ENCODE data around the gene SLC10A3.
"Not testable (repeated sequence)": the region's sequence is repeated elsewhere in the genome, so short reads cannot be mapped to it uniquely, and the experiment has no call there.

SLC10A3 gene

DNA sequence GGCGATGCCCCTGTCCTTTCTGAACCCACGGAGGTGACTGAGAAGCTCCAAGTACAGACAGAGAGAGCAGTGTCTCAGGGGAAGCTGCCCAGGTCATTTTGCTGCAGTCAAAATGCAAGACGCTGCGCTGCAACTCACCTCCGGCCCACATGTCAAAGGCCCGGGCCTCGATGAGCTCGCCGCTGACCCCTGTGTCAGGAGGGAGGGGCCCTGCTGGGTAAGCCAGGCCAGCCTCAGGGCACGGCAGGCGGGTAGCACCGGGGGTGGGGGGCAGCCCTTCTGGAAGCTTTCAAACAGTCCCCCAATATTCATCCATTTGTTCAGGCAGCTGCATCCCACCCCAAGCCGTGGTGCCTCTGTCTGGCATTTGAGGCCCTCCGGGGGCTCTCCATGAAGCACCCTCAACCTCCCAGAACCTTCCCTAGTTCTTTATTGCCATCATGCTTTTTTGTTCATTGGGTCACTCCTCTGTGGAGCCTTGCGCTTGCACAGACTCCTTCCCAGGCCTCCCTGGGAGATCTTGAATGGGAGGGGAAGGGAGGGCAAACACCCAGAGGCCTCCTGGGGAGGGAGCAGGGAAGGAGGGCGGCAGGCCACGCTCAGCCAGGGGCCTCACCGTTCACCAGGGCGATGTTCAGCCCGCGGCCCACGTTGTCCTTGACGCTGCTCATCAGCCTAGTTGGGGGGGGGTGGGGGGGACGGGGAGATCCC lies 17.4 kb upstream of the SLC10A3 start:
- Histone ChIP-seq H3K27me3 (replicated peaks) (no peaks in the 10 kb centered on the region), H3K4me3 (ENCODE audit: low read depth, low read length) (no peak overlapping the region), H3K27ac (no peak overlapping the region), H3K36me3 (replicated peaks) (no peaks in the 10 kb centered on the region)
- TF ChIP-seq, protein P1, sequence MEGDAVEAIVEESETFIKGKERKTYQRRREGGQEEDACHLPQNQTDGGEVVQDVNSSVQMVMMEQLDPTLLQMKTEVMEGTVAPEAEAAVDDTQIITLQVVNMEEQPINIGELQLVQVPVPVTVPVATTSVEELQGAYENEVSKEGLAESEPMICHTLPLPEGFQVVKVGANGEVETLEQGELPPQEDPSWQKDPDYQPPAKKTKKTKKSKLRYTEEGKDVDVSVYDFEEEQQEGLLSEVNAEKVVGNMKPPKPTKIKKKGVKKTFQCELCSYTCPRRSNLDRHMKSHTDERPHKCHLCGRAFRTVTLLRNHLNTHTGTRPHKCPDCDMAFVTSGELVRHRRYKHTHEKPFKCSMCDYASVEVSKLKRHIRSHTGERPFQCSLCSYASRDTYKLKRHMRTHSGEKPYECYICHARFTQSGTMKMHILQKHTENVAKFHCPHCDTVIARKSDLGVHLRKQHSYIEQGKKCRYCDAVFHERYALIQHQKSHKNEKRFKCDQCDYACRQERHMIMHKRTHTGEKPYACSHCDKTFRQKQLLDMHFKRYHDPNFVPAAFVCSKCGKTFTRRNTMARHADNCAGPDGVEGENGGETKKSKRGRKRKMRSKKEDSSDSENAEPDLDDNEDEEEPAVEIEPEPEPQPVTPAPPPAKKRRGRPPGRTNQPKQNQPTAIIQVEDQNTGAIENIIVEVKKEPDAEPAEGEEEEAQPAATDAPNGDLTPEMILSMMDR (IDR thresholded peaks at IDR 0.05; ENCODE audit: low read depth, low read length, missing control alignments) = no peak
- DNase-seq = no peak
- in situ Hi-C loops (cut with HindIII; ENCODE audit: low pct_ligation_motif_present, low sequenced_read_pairs) = no loop called here

DNA sequence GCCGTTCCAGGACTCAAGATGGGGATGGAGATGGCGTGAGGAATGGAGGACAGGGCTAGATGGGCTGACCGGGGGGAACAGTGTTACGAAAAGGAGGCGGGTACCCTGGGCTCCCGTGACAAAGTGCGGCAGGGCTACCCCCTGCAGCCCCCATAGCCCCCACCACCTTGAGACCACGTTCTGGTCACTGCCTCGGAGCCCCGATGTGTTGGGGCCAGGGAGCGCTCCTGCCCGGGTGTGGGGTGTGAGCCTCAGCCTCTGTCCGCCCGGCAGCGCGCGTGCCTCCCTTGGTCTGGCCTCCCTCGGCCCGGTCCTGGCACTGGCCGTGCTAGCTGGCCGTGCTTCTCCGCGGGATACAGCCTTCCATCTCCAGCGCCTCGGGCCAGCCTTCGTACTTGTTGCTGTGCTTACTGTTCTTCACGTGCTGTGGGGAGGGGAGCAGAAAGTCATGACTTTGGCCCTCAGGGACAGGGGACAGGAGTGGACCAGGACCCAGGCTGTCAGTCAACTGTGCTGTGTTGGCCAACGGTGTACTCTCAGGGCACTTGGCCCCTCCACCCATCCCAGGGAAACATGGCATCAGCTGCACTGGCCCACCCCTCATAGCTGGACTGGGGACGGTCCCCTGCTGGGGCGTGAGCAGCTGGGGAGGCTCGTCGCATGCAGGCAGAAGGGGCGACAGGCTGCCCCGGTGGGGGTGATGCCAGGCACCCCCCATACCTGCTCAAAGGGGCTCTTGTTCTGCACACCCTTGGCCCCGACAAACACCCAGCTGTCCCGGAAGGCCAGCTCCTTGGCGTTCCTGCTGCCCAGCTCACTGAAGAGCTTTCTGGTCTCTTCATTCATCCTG lies 16.3 kb upstream of the SLC10A3 start:
- in situ Hi-C loops (cut with HindIII; ENCODE audit: low pct_ligation_motif_present, low sequenced_read_pairs) = no loop called here
- no peak for DNase-seq
- H3K27ac ChIP-seq = no peak overlapping the region
- TF ChIP-seq, protein P1 (IDR thresholded peaks at IDR 0.05; ENCODE audit: low read depth, low read length, missing control alignments) = no peak
- no peak overlapping the region for H3K4me3 ChIP-seq (ENCODE audit: low read depth, low read length)
- H3K27me3 ChIP-seq (replicated peaks) = no peaks in the 10 kb centered on the region
- H3K36me3 ChIP-seq (replicated peaks) = no peaks in the 10 kb centered on the region

DNA sequence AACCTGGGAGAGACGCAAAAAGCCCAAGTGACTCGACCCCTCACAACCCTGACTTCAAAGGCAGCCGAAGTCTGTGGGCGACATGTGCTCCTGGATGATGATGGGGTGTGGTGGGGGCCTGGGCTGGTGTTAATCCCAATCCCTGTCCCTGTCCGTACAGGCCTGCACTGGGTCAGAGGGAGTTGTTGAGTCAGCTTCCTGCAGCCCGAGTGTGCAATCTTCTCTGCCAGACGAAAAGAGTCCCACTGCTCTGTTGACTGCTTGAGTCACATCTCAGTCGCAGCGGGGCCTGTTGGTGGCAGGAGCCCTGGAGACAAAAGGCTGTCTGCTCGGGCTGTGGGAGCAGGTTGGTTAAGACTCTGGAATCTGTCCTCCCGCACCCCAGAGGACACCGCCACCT lies 15.3 kb upstream of the SLC10A3 start:
- Histone ChIP-seq H3K36me3 (replicated peaks) (no peaks in the 10 kb centered on the region), H3K27me3 (replicated peaks) (no peaks in the 10 kb centered on the region), H3K27ac (peak overlapping the region; percentile 27), H3K4me3 (ENCODE audit: low read depth, low read length) (no peak overlapping the region)
- DNase-seq = peak; percentile 41
- TF ChIP-seq, protein P1 (IDR thresholded peaks at IDR 0.05; ENCODE audit: low read depth, low read length, missing control alignments) = no peak
- in situ Hi-C loops (cut with HindIII; ENCODE audit: low pct_ligation_motif_present, low sequenced_read_pairs) = no loop called here

DNA sequence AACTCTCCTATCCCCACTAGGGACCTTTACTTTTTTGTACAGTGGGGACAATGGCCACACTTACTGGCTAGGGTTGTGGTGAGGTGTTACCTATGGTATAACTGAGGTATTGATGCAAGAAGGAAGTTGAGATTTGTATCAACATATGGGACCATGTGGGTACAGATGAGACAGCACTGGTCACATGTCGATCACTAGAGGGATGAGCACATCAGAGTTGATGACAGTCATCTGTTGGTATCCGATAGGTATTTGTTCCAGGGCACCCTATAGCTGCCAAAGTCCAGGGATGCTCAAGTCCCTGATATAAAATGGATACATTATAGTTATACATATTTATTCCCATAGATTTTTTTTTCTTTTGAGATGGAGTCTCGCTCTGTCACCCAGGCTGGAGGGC lies 12.6 kb upstream of the SLC10A3 start:
- no peaks in the 10 kb centered on the region for H3K36me3 ChIP-seq (replicated peaks)
- TF ChIP-seq, protein P1 (IDR thresholded peaks at IDR 0.05; ENCODE audit: low read depth, low read length, missing control alignments) = no peak
- H3K27ac ChIP-seq = no peak overlapping the region
- no peaks in the 10 kb centered on the region for H3K27me3 ChIP-seq (replicated peaks)
- in situ Hi-C loops (cut with HindIII; ENCODE audit: low pct_ligation_motif_present, low sequenced_read_pairs) = no loop called here
- no peak for DNase-seq
- H3K4me3 ChIP-seq (ENCODE audit: low read depth, low read length) = no peak overlapping the region

DNA sequence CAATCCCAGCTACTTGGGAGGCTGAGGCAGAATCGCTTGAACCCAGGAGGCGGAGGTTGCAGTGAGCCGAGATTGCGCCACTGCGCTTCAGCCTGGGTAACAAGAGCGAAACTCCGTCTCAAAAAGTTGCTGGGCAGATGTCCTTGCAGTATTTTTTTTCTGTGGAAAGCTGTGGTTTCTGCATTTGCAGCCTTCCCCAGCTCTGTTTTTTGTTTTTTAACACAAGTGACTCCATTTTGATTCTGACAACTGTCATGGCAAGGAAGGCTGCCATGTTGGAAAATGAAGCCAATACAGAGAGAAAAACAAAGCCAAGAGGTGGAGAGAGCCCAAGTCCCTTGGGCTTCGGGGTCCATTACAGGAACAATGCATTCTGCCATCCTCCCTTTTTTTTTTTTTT lies 11.7 kb upstream of the SLC10A3 start:
- Histone ChIP-seq H3K4me3 (ENCODE audit: low read depth, low read length) (no peak overlapping the region), H3K27me3 (replicated peaks) (no peaks in the 10 kb centered on the region), H3K36me3 (replicated peaks) (no peaks in the 10 kb centered on the region), H3K27ac (no peak overlapping the region)
- DNase-seq = no peak
- TF ChIP-seq, protein P1 (IDR thresholded peaks at IDR 0.05; ENCODE audit: low read depth, low read length, missing control alignments) = no peak
- in situ Hi-C loops (cut with HindIII; ENCODE audit: low pct_ligation_motif_present, low sequenced_read_pairs) = no loop called here

DNA sequence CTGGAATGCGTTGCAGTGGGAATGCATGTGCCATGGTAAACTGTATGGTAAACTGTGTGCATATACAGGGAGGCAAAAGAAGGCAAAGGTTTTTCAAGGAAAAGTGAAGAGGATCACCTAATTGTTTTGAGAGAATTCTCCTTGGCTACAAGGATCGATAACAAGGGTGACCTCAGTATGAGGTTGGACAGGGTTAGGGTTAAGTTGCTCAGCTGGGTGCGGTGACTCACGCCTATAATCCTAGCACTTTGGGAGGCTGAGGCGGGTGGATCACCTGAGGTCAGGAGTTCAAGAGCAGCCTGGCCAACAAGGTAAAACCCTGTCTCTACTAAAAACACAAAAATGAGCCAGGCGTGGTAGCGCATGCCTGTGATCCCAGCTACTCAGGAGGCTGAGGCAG lies 11.0 kb upstream of the SLC10A3 start:
- DNase-seq; H3K27me3 ChIP-seq (replicated peaks); in situ Hi-C loops (cut with HindIII; ENCODE audit: low pct_ligation_motif_present, low sequenced_read_pairs); H3K36me3 ChIP-seq (replicated peaks); H3K4me3 ChIP-seq (ENCODE audit: low read depth, low read length); H3K27ac ChIP-seq: not testable (repeated sequence)

DNA sequence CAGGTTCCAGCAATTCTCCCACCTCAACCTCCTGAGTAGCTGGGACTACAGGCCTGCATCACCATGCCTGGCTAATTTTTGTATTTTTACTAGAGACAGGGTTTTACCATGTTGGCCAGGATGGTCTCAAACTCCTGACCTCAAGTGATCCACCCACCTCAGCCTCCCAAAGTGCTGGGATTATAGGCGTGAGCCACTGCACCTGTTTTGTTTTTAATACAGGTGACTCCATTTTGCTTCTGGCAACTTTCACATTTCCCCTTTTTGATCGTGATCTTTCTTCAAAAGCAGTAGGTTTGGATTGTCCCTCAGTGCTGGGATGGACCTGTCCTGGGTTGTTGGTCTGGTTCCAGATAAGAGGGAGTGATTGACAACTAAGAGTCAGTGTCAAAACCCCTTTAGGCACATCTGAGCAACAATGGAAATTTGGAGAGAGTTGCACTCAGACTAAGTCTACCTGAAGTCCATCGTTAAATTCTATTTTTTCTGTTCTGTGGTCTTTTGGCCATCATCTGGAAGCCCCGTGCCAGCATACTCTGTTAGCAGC lies 6.2 kb upstream of the SLC10A3 start:
- DNase-seq; in situ Hi-C loops (cut with HindIII; ENCODE audit: low pct_ligation_motif_present, low sequenced_read_pairs): not testable (repeated sequence)

More for the DNA sequence above, 6.2 kb upstream of the SLC10A3 start:
- H3K27ac ChIP-seq; H3K4me3 ChIP-seq (ENCODE audit: low read depth, low read length); H3K27me3 ChIP-seq (replicated peaks); H3K36me3 ChIP-seq (replicated peaks): not testable (repeated sequence)

Data from brain microvascular endothelial cell (primary cell).